BE2C (cell line): ENCODE data around the gene TMOD3.

ENCODE experiments used
- DNase-seq: peaks from one replicate; pipeline ENCODE4 v3.0.0-alpha.2; 2020
- H3K27me3 ChIP-seq: fragments of 250-450 bp; sonication (Bioruptor Pico); 2 replicates; pipeline ENCODE4 v1.5.1; 2020; ENCODE audit warnings: mild to moderate bottlenecking
- H3K36me3 ChIP-seq: fragments of 250-450 bp; sonication (Bioruptor Pico); 2 replicates; pipeline ENCODE4 v1.5.1; 2020; ENCODE audit warnings: mild to moderate bottlenecking
- H3K4me1 ChIP-seq: fragments of 250-450 bp; sonication (Bioruptor Pico); 2 replicates; pipeline ENCODE4 v1.5.1; 2020
- H3K4me3 ChIP-seq: 2 replicates; pipeline ENCODE4 v1.5.1; 2011; ENCODE audit warnings: low read depth, low read length
- H3K9me3 ChIP-seq: fragments of 250-450 bp; sonication (Bioruptor Pico); 2 replicates; pipeline ENCODE4 v1.5.1; 2020
- CTCF ChIP-seq: IDR thresholded peaks from 2 replicates; pipeline ENCODE4 v1.5.1; 2012; ENCODE audit warnings: mild to moderate bottlenecking, low read depth, low read length

The TMOD3 gene

GRCh38 chr15:51802593-51802992 is 26.9 kb upstream of the TMOD3 start:
- no peaks in the 10 kb centered on the region for H3K9me3 ChIP-seq
- DNase-seq = no peak
- peaks cover 42% of the 10 kb centered on the region for H3K36me3 ChIP-seq
- no peak overlapping the region for H3K4me3 ChIP-seq
- H3K27me3 ChIP-seq = no peaks in the 10 kb centered on the region
- no peak for TF ChIP-seq CTCF
- peaks cover 20% of the 10 kb centered on the region for H3K4me1 ChIP-seq

- Histone ChIP-seq H3K4me3 (no peak overlapping the region), H3K27me3 (no peaks in the 10 kb centered on the region), H3K4me1 (peaks cover 11% of the 10 kb centered on the region), H3K36me3 (peaks cover 41% of the 10 kb centered on the region), H3K9me3 (no peaks in the 10 kb centered on the region)
- no peak for DNase-seq
- TF ChIP-seq CTCF = no peak
These were observed 25.5 kb upstream of the TMOD3 start for GRCh38 chr15:51803965-51804364.

- no peak for TF ChIP-seq CTCF
- H3K36me3 ChIP-seq = peaks cover 34% of the 10 kb centered on the region
- H3K9me3 ChIP-seq = no peaks in the 10 kb centered on the region
- no peaks in the 10 kb centered on the region for H3K27me3 ChIP-seq
- no peak for DNase-seq
- peaks cover 1% of the 10 kb centered on the region; the same call in 1 of the 2 replicates for H3K4me1 ChIP-seq
- no peak overlapping the region for H3K4me3 ChIP-seq
These were observed 23.3 kb upstream of the TMOD3 start for GRCh38 chr15:51806123-51806522.

- TF ChIP-seq CTCF = no peak
- Histone ChIP-seq H3K4me1 (no peaks in the 10 kb centered on the region), H3K36me3 (peaks cover 25% of the 10 kb centered on the region), H3K4me3 (no peak overlapping the region), H3K27me3 (no peaks in the 10 kb centered on the region), H3K9me3 (no peaks in the 10 kb centered on the region)
- DNase-seq = no peak
These were observed 20.0 kb upstream of the TMOD3 start for GRCh38 chr15:51809457-51809856.

GRCh38 chr15:51812598-51812997 is 16.9 kb upstream of the TMOD3 start:
- Histone ChIP-seq H3K9me3 (no peaks in the 10 kb centered on the region), H3K4me3 (no peak overlapping the region), H3K4me1 (no peaks in the 10 kb centered on the region), H3K36me3 (peaks cover 9% of the 10 kb centered on the region; the same call in 1 of the 2 replicates), H3K27me3 (no peaks in the 10 kb centered on the region)
- no peak for TF ChIP-seq CTCF
- no peak for DNase-seq

- H3K27me3 ChIP-seq = no peaks in the 10 kb centered on the region
- H3K9me3 ChIP-seq = peaks cover 2% of the 10 kb centered on the region; the same call in 1 of the 2 replicates
- no peak for DNase-seq
- H3K4me1 ChIP-seq = no peaks in the 10 kb centered on the region
- H3K36me3 ChIP-seq = no peaks in the 10 kb centered on the region; the same call in 1 of the 2 replicates
- no peak overlapping the region for H3K4me3 ChIP-seq
- TF ChIP-seq CTCF = no peak
These were observed 14.8 kb upstream of the TMOD3 start for GRCh38 chr15:51814606-51815005.
